Keratinocyte (primary cell): ENCODE data around the gene LIN28B. TPM values are rescaled to one million over a fixed set of nuclear protein-coding genes. Genes with fewer than 3 reads are reported as not detected.

Experiments
- DNase-seq: peaks from one replicate; pipeline ENCODE4 v3.0.0-alpha.2; 2011; ENCODE audit warnings: low read depth, missing footprints, low spot score
- FAIRE-seq: peaks from 2 replicates; lab custom pipeline; 2011; peaks lifted over from hg19 to GRCh38; lab: Jason Lieb, UNC
- H2AFZ ChIP-seq: 2 replicates; pipeline ENCODE4 v1.6.0; 2012; ENCODE audit warnings: low read length, control low read depth, inconsistent platforms; ENCODE audit not compliant: control insufficient read depth
- H3K27ac ChIP-seq: 2 replicates; pipeline ENCODE4 v1.5.1; 2011; ENCODE audit warnings: low read length; ENCODE audit not compliant: control insufficient read depth, insufficient read depth
- H3K27me3 ChIP-seq: 3 replicates; pipeline ENCODE4 v1.6.0; 2011; ENCODE audit warnings: low read length; ENCODE audit not compliant: control insufficient read depth, insufficient read depth; ENCODE audit errors: extremely low read depth
- H3K36me3 ChIP-seq, 2 experiments: 2 replicates in 1 of 2; 3 replicates in 1 of 2; pipeline ENCODE4 v1.5.1; 2011; ENCODE audit warnings: low read length in 2 of 2, mild to moderate bottlenecking in 1 of 2; ENCODE audit not compliant: control insufficient read depth in 2 of 2, insufficient read depth in 2 of 2; ENCODE audit errors: extremely low read depth in 1 of 2
- H3K4me1 ChIP-seq: 3 replicates; pipeline ENCODE4 v1.5.1; 2011; ENCODE audit warnings: low read length; ENCODE audit not compliant: control insufficient read depth, insufficient read depth; ENCODE audit errors: extremely low read depth
- H3K4me2 ChIP-seq: 3 replicates; pipeline ENCODE4 v1.6.0; 2011; ENCODE audit warnings: low read depth, low read length; ENCODE audit not compliant: control insufficient read depth, insufficient read depth; ENCODE audit errors: extremely low read depth
- H3K4me3 ChIP-seq, 3 experiments: fragments of 200-600 bp in 1 of 3; sonication (generic) in 1 of 3; 2 replicates in 2 of 3; 3 replicates in 1 of 3; pipeline ENCODE4 v1.5.1; 2011 to 2016; ENCODE audit warnings: low read length in 3 of 3, mild to moderate bottlenecking in 3 of 3, control low read depth in 2 of 3, inconsistent platforms in 1 of 3, low read depth in 1 of 3, mixed read lengths in 1 of 3, mixed run types in 1 of 3, moderate library complexity in 1 of 3; ENCODE audit not compliant: control insufficient read depth in 2 of 3, insufficient read depth in 2 of 3; ENCODE audit errors: extremely low read depth in 1 of 3
- H3K79me2 ChIP-seq: 2 replicates; pipeline ENCODE4 v1.6.0; 2012; ENCODE audit warnings: low read length; ENCODE audit not compliant: control insufficient read depth, insufficient read depth
- H3K9ac ChIP-seq: 3 replicates; pipeline ENCODE4 v1.6.0; 2011; ENCODE audit warnings: low read length; ENCODE audit not compliant: control insufficient read depth, insufficient read depth; ENCODE audit errors: extremely low read depth
- H3K9me1 ChIP-seq: 3 replicates; pipeline ENCODE4 v1.6.0; 2011; ENCODE audit warnings: low read length; ENCODE audit not compliant: control insufficient read depth, insufficient read depth; ENCODE audit errors: extremely low read depth
- H3K9me3 ChIP-seq: 2 replicates; pipeline ENCODE4 v1.5.1; 2012; ENCODE audit warnings: low read depth, low read length; ENCODE audit not compliant: control insufficient read depth
- H4K20me1 ChIP-seq: 3 replicates; pipeline ENCODE4 v1.6.0; 2011; ENCODE audit warnings: low read length; ENCODE audit not compliant: control insufficient read depth, insufficient read depth; ENCODE audit errors: extremely low read depth
- CTCF ChIP-seq, 3 experiments: IDR thresholded peaks in 1 of 3; conservative IDR thresholded peaks in 1 of 3; optimal IDR thresholded peaks in 1 of 3; 2 replicates in 2 of 3; 3 replicates in 1 of 3; pipeline versions ENCODE3 to v1.5.1; 2011; ENCODE audit warnings: low read length in 3 of 3, mild to moderate bottlenecking in 3 of 3, moderate library complexity in 2 of 3, control low read depth in 1 of 3, inconsistent platforms in 1 of 3; ENCODE audit not compliant: insufficient read depth in 2 of 3; ENCODE audit errors: extremely low read depth in 1 of 3
- EZH2 ChIP-seq: IDR thresholded peaks from one replicate; pipeline ENCODE4 v1.6.1; 2012; ENCODE audit warnings: inconsistent platforms, mild to moderate bottlenecking, low read length, moderate library complexity
- dilution Hi-C: fragments of 300-500 bp; cut with MboI; formaldehyde crosslinking; loops from one replicate; pipeline ENCODE4 v1.7.0; 2020; ENCODE audit warnings: low sequenced_read_pairs; ENCODE audit not compliant: extremely low pct_ligation_motif_present
- polyA plus RNA-seq, 5 experiments: library from polyadenylated mRNA; depleted of rRNA in 3 of 5; stranded (reverse) in 3 of 5; stranded (forward) in 1 of 5; unstranded in 1 of 5; fragments of >200 nt; gene quantifications; 1 replicate in 1 of 5; 2 replicates in 3 of 5; 3 replicates in 1 of 5; pipeline versions ENCODE4 v1.2.1 to v1.2.3, GENCODE V29; 2011 to 2012; ENCODE audit warnings: missing spikeins in 2 of 5, low read depth in 1 of 5, low replicate concordance in 1 of 5

LIN28B gene
- polyA plus RNA-seq, 1 donor (not counting 4 experiments of a cell fraction or from before 2014, with no cell fraction given) = not detected

GRCh38 chr6:104940238-104940892 lies 16.5 kb upstream of the LIN28B start:
- DNase-seq (no peak), FAIRE-seq (no peak)
- Histone ChIP-seq H3K27me3 (peaks cover 38% of the 10 kb centered on the region), H3K4me1 (no peaks in the 10 kb centered on the region), H3K27ac (no peak overlapping the region), H3K79me2 (no peaks in the 10 kb centered on the region), H3K4me3 (no peak overlapping the region), H2AFZ (no peak overlapping the region), H3K9ac (no peak overlapping the region), H3K9me1 (no peaks in the 10 kb centered on the region), H3K9me3 (no peaks in the 10 kb centered on the region), H3K4me2 (no peak overlapping the region), H3K36me3 (no peaks in the 10 kb centered on the region), H4K20me1 (no peaks in the 10 kb centered on the region)
- TF ChIP-seq EZH2 = no peak
- TF ChIP-seq CTCF (optimal IDR thresholded peaks at IDR 0.05 in 1 of 3, IDR thresholded peaks at IDR 0.05 in 1 of 3, conservative IDR thresholded peaks at IDR 0.05 in 1 of 3; ENCODE audit: extremely low read depth in 1 of 3, insufficient read depth in 2 of 3, low read length in 3 of 3) = no peak
- dilution Hi-C loops = no loop called here

GRCh38 chr6:104940893-104941728 lies 15.8 kb upstream of the LIN28B start:
- no peak for FAIRE-seq
- no peaks in the 10 kb centered on the region for H4K20me1 ChIP-seq
- H3K9me1 ChIP-seq = no peaks in the 10 kb centered on the region
- H3K4me3 ChIP-seq = peak overlapping the region in 2 of 3 experiments; percentile 25 to 34
- peak; percentile 31 to 72 (median 45) for TF ChIP-seq CTCF (optimal IDR thresholded peaks at IDR 0.05 in 1 of 3, IDR thresholded peaks at IDR 0.05 in 1 of 3, conservative IDR thresholded peaks at IDR 0.05 in 1 of 3; ENCODE audit: extremely low read depth in 1 of 3, insufficient read depth in 2 of 3, low read length in 3 of 3)
- peak; percentile 91 for TF ChIP-seq EZH2
- DNase-seq = no peak
- H3K79me2 ChIP-seq = no peaks in the 10 kb centered on the region
- H3K4me1 ChIP-seq = no peaks in the 10 kb centered on the region
- H3K27ac ChIP-seq = no peak overlapping the region
- H3K27me3 ChIP-seq = peaks cover 38% of the 10 kb centered on the region
- no peaks in the 10 kb centered on the region for H3K9me3 ChIP-seq
- peak overlapping the region; percentile 66 for H3K4me2 ChIP-seq
- no peak overlapping the region for H3K9ac ChIP-seq
- dilution Hi-C loops = no loop called here
- H2AFZ ChIP-seq = no peak overlapping the region
- H3K36me3 ChIP-seq = no peaks in the 10 kb centered on the region
